ENCODE results near the gene PCGF3. TPM values are rescaled to one million over a fixed set of nuclear protein-coding genes. Genes with fewer than 3 reads are reported as not detected.

PCGF3 gene
- total and polyA plus RNA-seq, 4 donors, result 11.0 to 23.3 (median 14.3) TPM

DNA sequence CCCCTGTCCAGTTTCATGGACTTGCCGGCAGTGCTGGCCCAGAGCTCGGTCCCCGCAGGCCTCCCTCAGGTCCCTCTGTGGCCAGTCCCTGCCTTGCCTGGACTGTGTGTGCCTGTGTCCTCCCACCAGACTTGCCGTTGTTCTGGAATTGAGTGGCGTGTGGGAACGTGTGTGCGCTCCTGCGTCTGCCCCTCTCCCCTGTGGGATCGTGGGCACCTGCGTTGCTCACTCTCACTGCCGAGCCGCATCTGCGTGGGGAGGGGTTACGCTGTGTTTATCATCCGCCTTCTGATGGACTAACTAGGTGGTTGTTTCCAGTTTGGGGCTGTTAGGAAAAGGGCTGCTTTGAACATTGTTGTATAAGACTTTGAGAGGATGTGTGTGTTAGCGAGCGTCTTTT, 21.2 kb downstream of the PCGF3 start:
- no peaks in the 10 kb centered on the region for H3K9me3 ChIP-seq (ENCODE audit: control insufficient read depth in 4 of 4, low read length in 3 of 4)
- WGBS, result 89% methylated on average over 17 of the region's 17 CpGs
- TF ChIP-seq MAX (IDR thresholded peaks at IDR 0.05), result no peak
- TF ChIP-seq JUND (IDR thresholded peaks at IDR 0.05), result no peak
- no peak for TF ChIP-seq FOXA1 (IDR thresholded peaks at IDR 0.05)
- no peak for TF ChIP-seq TAF1 (conservative IDR thresholded peaks at IDR 0.05)
- TF ChIP-seq RXRA (IDR thresholded peaks at IDR 0.05), result no peak
- TF ChIP-seq, protein P1, sequence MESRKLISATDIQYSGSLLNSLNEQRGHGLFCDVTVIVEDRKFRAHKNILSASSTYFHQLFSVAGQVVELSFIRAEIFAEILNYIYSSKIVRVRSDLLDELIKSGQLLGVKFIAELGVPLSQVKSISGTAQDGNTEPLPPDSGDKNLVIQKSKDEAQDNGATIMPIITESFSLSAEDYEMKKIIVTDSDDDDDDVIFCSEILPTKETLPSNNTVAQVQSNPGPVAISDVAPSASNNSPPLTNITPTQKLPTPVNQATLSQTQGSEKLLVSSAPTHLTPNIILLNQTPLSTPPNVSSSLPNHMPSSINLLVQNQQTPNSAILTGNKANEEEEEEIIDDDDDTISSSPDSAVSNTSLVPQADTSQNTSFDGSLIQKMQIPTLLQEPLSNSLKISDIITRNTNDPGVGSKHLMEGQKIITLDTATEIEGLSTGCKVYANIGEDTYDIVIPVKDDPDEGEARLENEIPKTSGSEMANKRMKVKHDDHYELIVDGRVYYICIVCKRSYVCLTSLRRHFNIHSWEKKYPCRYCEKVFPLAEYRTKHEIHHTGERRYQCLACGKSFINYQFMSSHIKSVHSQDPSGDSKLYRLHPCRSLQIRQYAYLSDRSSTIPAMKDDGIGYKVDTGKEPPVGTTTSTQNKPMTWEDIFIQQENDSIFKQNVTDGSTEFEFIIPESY (IDR thresholded peaks at IDR 0.05), result no peak
- no peak for TF ChIP-seq EGR1 (IDR thresholded peaks at IDR 0.05; ENCODE audit: low read depth in 2 of 2)
- TF ChIP-seq HNF4A (conservative IDR thresholded peaks at IDR 0.05), result no peak
- TF ChIP-seq HNF4G (IDR thresholded peaks at IDR 0.05), result no peak
- TF ChIP-seq SP1 (IDR thresholded peaks at IDR 0.05), result no peak
- H3K27me3 ChIP-seq (ENCODE audit: control insufficient read depth in 4 of 4, insufficient read depth in 4 of 4, low read length in 3 of 4), result no peaks in the 10 kb centered on the region
- H3K27ac ChIP-seq (ENCODE audit: low read depth in 1 of 2, low read length in 2 of 2), result no peak overlapping the region
- no peak overlapping the region for H3K4me3 ChIP-seq (ENCODE audit: low read depth in 1 of 3, low read length in 3 of 3)
- no peak for DNase-seq (ENCODE audit: low spot score)
- H3K4me1 ChIP-seq (ENCODE audit: control insufficient read depth in 4 of 4, insufficient read depth in 4 of 4, low read length in 3 of 4), result no peaks in the 10 kb centered on the region
- no peak overlapping the region for H3K9ac ChIP-seq (ENCODE audit: low read depth in 1 of 2, low read length in 2 of 2)
- peaks cover 3 to 13% (median 4%) of the 10 kb centered on the region in 4 donors for H3K36me3 ChIP-seq (ENCODE audit: control insufficient read depth in 4 of 4, insufficient read depth in 3 of 4, low read depth in 1 of 4, low read length in 3 of 4)

DNA sequence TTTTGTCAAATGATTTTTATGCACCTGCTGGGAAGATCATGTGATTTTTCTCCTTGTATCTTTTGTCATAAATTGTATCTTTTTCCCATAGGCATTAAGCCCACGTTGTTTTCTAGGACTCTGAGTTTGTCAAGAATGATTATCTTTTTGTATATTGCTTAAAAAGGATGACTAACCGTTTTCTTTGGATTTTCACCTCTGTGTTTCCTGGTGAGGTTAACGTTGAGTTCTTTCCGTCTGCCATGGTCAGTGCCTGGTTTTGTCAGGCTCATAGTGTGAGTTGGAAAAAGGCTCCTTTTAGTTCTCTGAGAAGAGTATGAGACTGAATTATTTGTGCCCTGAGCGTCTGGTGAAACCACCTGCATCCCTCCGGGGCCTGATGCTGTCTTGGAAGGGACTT, 21.9 kb downstream of the PCGF3 start:
- TF ChIP-seq SP1 (IDR thresholded peaks at IDR 0.05), result no peak
- TF ChIP-seq HNF4G (IDR thresholded peaks at IDR 0.05), result no peak
- TF ChIP-seq GABPA (IDR thresholded peaks at IDR 0.05 in 1 of 2, conservative IDR thresholded peaks at IDR 0.05 in 1 of 2), result no peak
- TF ChIP-seq EGR1 (IDR thresholded peaks at IDR 0.05; ENCODE audit: low read depth in 2 of 2), result no peak
- no peak for TF ChIP-seq JUND (IDR thresholded peaks at IDR 0.05)
- TF ChIP-seq TAF1 (conservative IDR thresholded peaks at IDR 0.05), result no peak
- no peak for TF ChIP-seq YY1 (IDR thresholded peaks at IDR 0.05)
- TF ChIP-seq FOXA1 (IDR thresholded peaks at IDR 0.05), result no peak
- TF ChIP-seq, protein P2, sequence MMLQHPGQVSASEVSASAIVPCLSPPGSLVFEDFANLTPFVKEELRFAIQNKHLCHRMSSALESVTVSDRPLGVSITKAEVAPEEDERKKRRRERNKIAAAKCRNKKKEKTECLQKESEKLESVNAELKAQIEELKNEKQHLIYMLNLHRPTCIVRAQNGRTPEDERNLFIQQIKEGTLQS (IDR thresholded peaks at IDR 0.05), result no peak
- TF ChIP-seq, protein P1 (IDR thresholded peaks at IDR 0.05), result no peak
- no peak for TF ChIP-seq NR2F2 (IDR thresholded peaks at IDR 0.05)
- no peak for TF ChIP-seq FOXA2 (IDR thresholded peaks at IDR 0.05)
- TF ChIP-seq MAX (IDR thresholded peaks at IDR 0.05), result no peak
- no peak for TF ChIP-seq RXRA (IDR thresholded peaks at IDR 0.05)
- no peak for TF ChIP-seq CTCF (IDR thresholded peaks at IDR 0.05; ENCODE audit: low read depth, low read length, missing input control)
- no peak for TF ChIP-seq HNF4A (conservative IDR thresholded peaks at IDR 0.05)
- TF ChIP-seq, protein P3, sequence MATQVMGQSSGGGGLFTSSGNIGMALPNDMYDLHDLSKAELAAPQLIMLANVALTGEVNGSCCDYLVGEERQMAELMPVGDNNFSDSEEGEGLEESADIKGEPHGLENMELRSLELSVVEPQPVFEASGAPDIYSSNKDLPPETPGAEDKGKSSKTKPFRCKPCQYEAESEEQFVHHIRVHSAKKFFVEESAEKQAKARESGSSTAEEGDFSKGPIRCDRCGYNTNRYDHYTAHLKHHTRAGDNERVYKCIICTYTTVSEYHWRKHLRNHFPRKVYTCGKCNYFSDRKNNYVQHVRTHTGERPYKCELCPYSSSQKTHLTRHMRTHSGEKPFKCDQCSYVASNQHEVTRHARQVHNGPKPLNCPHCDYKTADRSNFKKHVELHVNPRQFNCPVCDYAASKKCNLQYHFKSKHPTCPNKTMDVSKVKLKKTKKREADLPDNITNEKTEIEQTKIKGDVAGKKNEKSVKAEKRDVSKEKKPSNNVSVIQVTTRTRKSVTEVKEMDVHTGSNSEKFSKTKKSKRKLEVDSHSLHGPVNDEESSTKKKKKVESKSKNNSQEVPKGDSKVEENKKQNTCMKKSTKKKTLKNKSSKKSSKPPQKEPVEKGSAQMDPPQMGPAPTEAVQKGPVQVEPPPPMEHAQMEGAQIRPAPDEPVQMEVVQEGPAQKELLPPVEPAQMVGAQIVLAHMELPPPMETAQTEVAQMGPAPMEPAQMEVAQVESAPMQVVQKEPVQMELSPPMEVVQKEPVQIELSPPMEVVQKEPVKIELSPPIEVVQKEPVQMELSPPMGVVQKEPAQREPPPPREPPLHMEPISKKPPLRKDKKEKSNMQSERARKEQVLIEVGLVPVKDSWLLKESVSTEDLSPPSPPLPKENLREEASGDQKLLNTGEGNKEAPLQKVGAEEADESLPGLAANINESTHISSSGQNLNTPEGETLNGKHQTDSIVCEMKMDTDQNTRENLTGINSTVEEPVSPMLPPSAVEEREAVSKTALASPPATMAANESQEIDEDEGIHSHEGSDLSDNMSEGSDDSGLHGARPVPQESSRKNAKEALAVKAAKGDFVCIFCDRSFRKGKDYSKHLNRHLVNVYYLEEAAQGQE (IDR thresholded peaks at IDR 0.05), result no peak
- no peak for TF ChIP-seq RAD21 (IDR thresholded peaks at IDR 0.05)
- Histone ChIP-seq H3K27me3 (ENCODE audit: control insufficient read depth in 4 of 4, insufficient read depth in 4 of 4, low read length in 3 of 4) (no peaks in the 10 kb centered on the region), H3K4me1 (ENCODE audit: control insufficient read depth in 4 of 4, insufficient read depth in 4 of 4, low read length in 3 of 4) (no peaks in the 10 kb centered on the region), H3K36me3 (ENCODE audit: control insufficient read depth in 4 of 4, insufficient read depth in 3 of 4, low read depth in 1 of 4, low read length in 3 of 4) (peaks cover 3 to 16% (median 4%) of the 10 kb centered on the region in 4 donors), H3K4me3 (ENCODE audit: low read depth in 1 of 3, low read length in 3 of 3) (no peak overlapping the region), H3K9me3 (ENCODE audit: control insufficient read depth in 4 of 4, low read length in 3 of 4) (no peaks in the 10 kb centered on the region), H3K9ac (ENCODE audit: low read depth in 1 of 2, low read length in 2 of 2) (no peak overlapping the region), H3K27ac (ENCODE audit: low read depth in 1 of 2, low read length in 2 of 2) (no peak overlapping the region)
- no peak for DNase-seq (ENCODE audit: low spot score)
- WGBS, result 83% methylated on average over 6 of the region's 6 CpGs
